Neural progenitor cell (in vitro differentiated cells): Measurements from ENCODE around the gene CST9L.

ENCODE experiments used
- EZH2 ChIP-seq: fragments of 200-600 bp; sonication (generic); IDR thresholded peaks from 2 replicates; pipeline ENCODE4 v1.6.1; 2017; ENCODE audit warnings: antibody characterized with exemption, mild to moderate bottlenecking, moderate library complexity
- TF ChIP-seq, protein P1 (sequence below): fragments of 200-600 bp; sonication (generic); IDR thresholded peaks from 2 replicates; pipeline ENCODE4 v1.5.1; 2017; ENCODE audit warnings: antibody characterized with exemption, mild to moderate bottlenecking

DNA sequence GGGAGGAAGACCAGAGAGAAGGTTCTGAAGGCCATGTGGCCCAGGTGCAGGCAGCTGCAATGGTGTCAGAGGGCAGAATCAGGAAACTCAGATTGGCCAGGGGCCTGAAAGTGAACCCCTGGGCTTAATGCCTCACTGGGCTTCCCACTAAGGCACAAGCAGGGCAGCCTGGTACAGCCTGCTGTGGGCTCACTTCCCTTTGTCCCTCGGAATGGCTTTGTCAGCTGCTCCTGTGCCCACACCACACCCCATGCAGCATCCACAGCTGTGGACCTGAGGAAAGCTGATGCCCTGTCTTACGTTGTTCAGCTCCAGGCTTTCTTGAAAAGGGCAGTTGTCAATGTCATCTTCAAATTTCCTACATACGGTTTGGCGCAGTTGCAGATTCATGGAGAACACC is 35.0 kb upstream of the CST9L start:
- TF ChIP-seq, protein P1, sequence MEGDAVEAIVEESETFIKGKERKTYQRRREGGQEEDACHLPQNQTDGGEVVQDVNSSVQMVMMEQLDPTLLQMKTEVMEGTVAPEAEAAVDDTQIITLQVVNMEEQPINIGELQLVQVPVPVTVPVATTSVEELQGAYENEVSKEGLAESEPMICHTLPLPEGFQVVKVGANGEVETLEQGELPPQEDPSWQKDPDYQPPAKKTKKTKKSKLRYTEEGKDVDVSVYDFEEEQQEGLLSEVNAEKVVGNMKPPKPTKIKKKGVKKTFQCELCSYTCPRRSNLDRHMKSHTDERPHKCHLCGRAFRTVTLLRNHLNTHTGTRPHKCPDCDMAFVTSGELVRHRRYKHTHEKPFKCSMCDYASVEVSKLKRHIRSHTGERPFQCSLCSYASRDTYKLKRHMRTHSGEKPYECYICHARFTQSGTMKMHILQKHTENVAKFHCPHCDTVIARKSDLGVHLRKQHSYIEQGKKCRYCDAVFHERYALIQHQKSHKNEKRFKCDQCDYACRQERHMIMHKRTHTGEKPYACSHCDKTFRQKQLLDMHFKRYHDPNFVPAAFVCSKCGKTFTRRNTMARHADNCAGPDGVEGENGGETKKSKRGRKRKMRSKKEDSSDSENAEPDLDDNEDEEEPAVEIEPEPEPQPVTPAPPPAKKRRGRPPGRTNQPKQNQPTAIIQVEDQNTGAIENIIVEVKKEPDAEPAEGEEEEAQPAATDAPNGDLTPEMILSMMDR = no peak
- TF ChIP-seq EZH2 = no peak
